ENCODE results near the gene VCP. TPM values are rescaled to one million over a fixed set of nuclear protein-coding genes. Genes with fewer than 3 reads are reported as not detected.

VCP gene
- total RNA-seq, 1 donor from 2014 or later, result 238 TPM

GRCh38 chr9:35029852-35030251 lies 42.6 kb downstream of the VCP start:
- no peak overlapping the region for H3K27ac ChIP-seq
- no peak overlapping the region for H3K4me3 Mint-ChIP-seq
- H3F3A ChIP-seq (ENCODE audit: low read depth), result no peaks in the 10 kb centered on the region
- H3K4me1 Mint-ChIP-seq, result no peaks in the 10 kb centered on the region
- no peak overlapping the region for H3K27ac Mint-ChIP-seq
- no peak overlapping the region for H3K9ac ChIP-seq
- H3K36me3 ChIP-seq, result no peaks in the 10 kb centered on the region
- TF ChIP-seq CTCF (IDR thresholded peaks at IDR 0.05) (no peak), EZH2phosphoT487 (IDR thresholded peaks at IDR 0.05) (no peak), EZH2 (IDR thresholded peaks at IDR 0.05) (no peak)
- no peaks in the 10 kb centered on the region for H3K27me3 ChIP-seq
- H2AFZ ChIP-seq (replicated peaks), result no peak overlapping the region
- no peak overlapping the region for H3K4me2 ChIP-seq
- H4K20me1 ChIP-seq (ENCODE audit: low read depth), result no peaks in the 10 kb centered on the region
- H3K79me2 ChIP-seq (ENCODE audit: low read depth), result no peaks in the 10 kb centered on the region
- H3K27me3 Mint-ChIP-seq (ENCODE audit: insufficient read depth, low read depth), result no peaks in the 10 kb centered on the region
- no peak overlapping the region for H3K4me3 ChIP-seq
- no peaks in the 10 kb centered on the region for H3K9me3 Mint-ChIP-seq
- no peak for DNase-seq (ENCODE audit: low spot score)
- H3K9me3 ChIP-seq (ENCODE audit: low read depth), result no peaks in the 10 kb centered on the region
- peaks cover 10% of the 10 kb centered on the region for H3K4me1 ChIP-seq
- no peaks in the 10 kb centered on the region for H3K36me3 Mint-ChIP-seq

GRCh38 chr9:35029241-35029640 lies 43.2 kb downstream of the VCP start:
- H3K27me3 Mint-ChIP-seq (ENCODE audit: insufficient read depth, low read depth), result peaks cover 3% of the 10 kb centered on the region
- no peak overlapping the region for H2AFZ ChIP-seq (replicated peaks)
- H3K4me3 Mint-ChIP-seq, result no peak overlapping the region
- no peaks in the 10 kb centered on the region for H3K4me1 Mint-ChIP-seq
- H3K36me3 Mint-ChIP-seq, result no peaks in the 10 kb centered on the region
- H3K79me2 ChIP-seq (ENCODE audit: low read depth), result no peaks in the 10 kb centered on the region
- no peak overlapping the region for H3K4me3 ChIP-seq
- no peak overlapping the region for H3K4me2 ChIP-seq
- H3K27ac Mint-ChIP-seq, result no peak overlapping the region
- no peak overlapping the region for H3K27ac ChIP-seq
- no peaks in the 10 kb centered on the region for H3K9me3 Mint-ChIP-seq
- no peaks in the 10 kb centered on the region for H3K36me3 ChIP-seq
- no peaks in the 10 kb centered on the region for H3F3A ChIP-seq (ENCODE audit: low read depth)
- peaks cover 11% of the 10 kb centered on the region for H3K4me1 ChIP-seq
- no peak for DNase-seq (ENCODE audit: low spot score)
- no peak for TF ChIP-seq EZH2phosphoT487 (IDR thresholded peaks at IDR 0.05)
- TF ChIP-seq EZH2 (IDR thresholded peaks at IDR 0.05), result no peak
- no peak for TF ChIP-seq CTCF (IDR thresholded peaks at IDR 0.05)
- no peaks in the 10 kb centered on the region for H3K27me3 ChIP-seq
- no peaks in the 10 kb centered on the region for H3K9me3 ChIP-seq (ENCODE audit: low read depth)
- no peak overlapping the region for H3K9ac ChIP-seq
- no peaks in the 10 kb centered on the region for H4K20me1 ChIP-seq (ENCODE audit: low read depth)

- H3K36me3 Mint-ChIP-seq, result peaks cover 2% of the 10 kb centered on the region
- no peak overlapping the region for H3K27ac ChIP-seq
- H3K9me3 ChIP-seq (ENCODE audit: low read depth), result no peaks in the 10 kb centered on the region
- H3F3A ChIP-seq (ENCODE audit: low read depth), result no peaks in the 10 kb centered on the region
- H3K27ac Mint-ChIP-seq, result no peak overlapping the region
- peaks cover 11% of the 10 kb centered on the region for H3K4me1 ChIP-seq
- H3K79me2 ChIP-seq (ENCODE audit: low read depth), result no peaks in the 10 kb centered on the region
- no peak for DNase-seq (ENCODE audit: low spot score)
- H3K27me3 Mint-ChIP-seq (ENCODE audit: insufficient read depth, low read depth), result peaks cover 3% of the 10 kb centered on the region
- H3K9me3 Mint-ChIP-seq, result no peaks in the 10 kb centered on the region
- no peak overlapping the region for H2AFZ ChIP-seq (replicated peaks)
- H3K36me3 ChIP-seq, result no peaks in the 10 kb centered on the region
- no peak overlapping the region for H3K9ac ChIP-seq
- no peaks in the 10 kb centered on the region for H3K4me1 Mint-ChIP-seq
- no peaks in the 10 kb centered on the region for H4K20me1 ChIP-seq (ENCODE audit: low read depth)
- H3K4me2 ChIP-seq, result no peak overlapping the region
- TF ChIP-seq EZH2 (IDR thresholded peaks at IDR 0.05) (no peak), EZH2phosphoT487 (IDR thresholded peaks at IDR 0.05) (no peak), CTCF (IDR thresholded peaks at IDR 0.05) (no peak)
- H3K4me3 Mint-ChIP-seq, result no peak overlapping the region
- no peak overlapping the region for H3K4me3 ChIP-seq
- H3K27me3 ChIP-seq, result no peaks in the 10 kb centered on the region
Observed at GRCh38 chr9:35028341-35028740, 44.1 kb downstream of the VCP start.

Data from neural progenitor cell (in vitro differentiated cells).